Thoracic aorta (tissue), 2 donors: ENCODE measurements around the gene MEGF9. TPM values are rescaled to one million over a fixed set of nuclear protein-coding genes. Genes with fewer than 3 reads are reported as not detected.

ENCODE experiments used
- ATAC-seq: fragments of 150-250 bp; one replicate; pipeline ENCODE4 v1.8.0; 2017; ENCODE audit warnings: low read depth; ENCODE audit not compliant: insufficient number of reproducible peaks, low FRiP score
- DNase-seq: peaks from one replicate; pipeline ENCODE4 v3.0.0-alpha.2; 2020; ENCODE audit warnings: low spot score
- H3K27ac ChIP-seq, 2 donors: fragments of 200-600 bp; sonication (generic); 1 replicate in 1 of 2; 2 replicates in 1 of 2; pipeline ENCODE4 v1.5.1; 2016; ENCODE audit warnings: mild to moderate bottlenecking in 2 of 2, moderate library complexity in 2 of 2
- H3K27me3 ChIP-seq: fragments of 200-600 bp; sonication (generic); replicated peaks from 2 replicates; pipeline ENCODE4 v1.6.0; 2016; ENCODE audit warnings: mild to moderate bottlenecking; ENCODE audit not compliant: insufficient read depth
- H3K36me3 ChIP-seq: fragments of 200-600 bp; sonication (generic); one replicate; pipeline ENCODE4 v1.5.1; 2016
- H3K4me1 ChIP-seq, 2 donors: fragments of 200-600 bp; sonication (generic); 1 replicate in 1 of 2; 2 replicates in 1 of 2; pipeline versions ENCODE4 v1.5.1 to v1.6.0; 2016; ENCODE audit warnings: low read depth in 2 of 2, mild to moderate bottlenecking in 1 of 2; ENCODE audit not compliant: control insufficient read depth in 1 of 2
- H3K4me3 ChIP-seq: fragments of 200-600 bp; sonication (generic); 2 replicates; pipeline ENCODE4 v1.5.1; 2016; ENCODE audit warnings: mild to moderate bottlenecking
- H3K9me3 ChIP-seq: fragments of 200-600 bp; sonication (generic); 2 replicates; pipeline ENCODE4 v1.5.1; 2016
- CTCF ChIP-seq: fragments of 200-600 bp; sonication (generic); IDR thresholded peaks from one replicate; pipeline ENCODE4 v1.5.1; 2019; ENCODE audit warnings: antibody characterized with exemption
- total RNA-seq, 2 donors: library from RNA; depleted of rRNA; stranded (reverse); fragments of >200 nt; gene quantifications; one replicate each; pipeline versions ENCODE4 v1.1.0 to v1.2.3, GENCODE V29; 2016

The MEGF9 gene
- total RNA-seq, 2 donors from 2014 or later, result 19.2 to 27.3 TPM

DNA sequence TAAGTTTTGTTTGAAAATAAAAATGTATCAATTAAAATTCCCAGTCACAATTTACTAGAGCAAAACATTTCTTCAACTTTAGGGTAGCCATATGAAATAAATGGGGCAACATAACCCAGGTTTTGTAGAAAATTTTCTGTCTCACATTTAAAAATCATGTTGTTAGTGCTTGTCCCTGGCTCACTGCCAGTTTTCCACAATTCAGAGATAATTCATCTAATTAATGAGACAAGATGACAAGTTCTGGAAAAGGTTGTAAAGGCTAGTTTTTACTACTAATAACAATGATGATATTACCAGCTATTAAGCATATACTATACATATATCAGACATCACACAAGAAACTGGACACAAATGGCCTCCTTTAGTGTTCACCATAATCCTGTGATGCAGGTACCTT, 45.9 kb downstream of the MEGF9 start:
- no peak for ATAC-seq
- no peak overlapping the region for H3K27ac ChIP-seq

GRCh38 chr9:120663950-120664349, 50.3 kb downstream of the MEGF9 start:
- ATAC-seq, result no peak
- H3K9me3 ChIP-seq, result peaks cover 3% of the 10 kb centered on the region
- peaks cover 6 to 12% of the 10 kb centered on the region in 2 donors for H3K4me1 ChIP-seq
- no peak overlapping the region for H3K4me3 ChIP-seq
- H3K27me3 ChIP-seq, result no peaks in the 10 kb centered on the region
- DNase-seq, result no peak
- H3K27ac ChIP-seq, result no peak overlapping the region
- no peak for TF ChIP-seq CTCF
- H3K36me3 ChIP-seq, result no peaks in the 10 kb centered on the region

More for the DNA sequence above, 45.9 kb downstream of the MEGF9 start:
- H3K27me3 ChIP-seq, result no peaks in the 10 kb centered on the region
- TF ChIP-seq CTCF, result no peak
- H3K4me1 ChIP-seq, result peaks cover 2 to 12% of the 10 kb centered on the region in 2 donors
- DNase-seq, result no peak
- H3K9me3 ChIP-seq, result peaks cover 3% of the 10 kb centered on the region
- H3K36me3 ChIP-seq, result no peaks in the 10 kb centered on the region
- H3K4me3 ChIP-seq, result no peak overlapping the region

- no peak for TF ChIP-seq CTCF
- H3K4me1 ChIP-seq, result peaks cover 6 to 7% of the 10 kb centered on the region in 2 donors
- no peak for ATAC-seq
Observed at GRCh38 chr9:120663380-120663779, 50.9 kb downstream of the MEGF9 start.

DNA sequence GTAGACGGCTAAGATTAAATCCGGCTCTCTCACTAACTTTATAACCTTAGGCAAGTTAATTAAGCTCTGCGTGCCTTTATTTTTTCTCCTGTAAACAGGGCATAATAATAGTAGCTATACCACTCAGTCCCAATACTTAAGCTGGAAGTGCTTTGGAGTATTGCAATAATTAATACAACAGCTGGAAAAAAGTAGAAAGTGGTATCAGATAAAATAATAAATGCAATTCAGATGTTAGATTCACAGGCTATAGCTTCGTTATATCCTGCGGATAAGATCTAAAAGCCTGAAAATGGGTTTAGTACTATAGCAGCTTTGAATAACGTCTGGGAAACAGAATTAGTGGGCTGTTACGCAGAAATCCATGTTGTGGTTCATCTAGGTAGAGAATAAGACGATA, 51.8 kb downstream of the MEGF9 start:
- Histone ChIP-seq H3K27ac (no peak overlapping the region), H3K36me3 (no peaks in the 10 kb centered on the region), H3K9me3 (peaks cover 3% of the 10 kb centered on the region), H3K4me3 (no peak overlapping the region), H3K4me1 (peaks cover 4 to 6% of the 10 kb centered on the region in 2 donors), H3K27me3 (no peaks in the 10 kb centered on the region)
- no peak for TF ChIP-seq CTCF
- DNase-seq, result no peak
- ATAC-seq, result no peak

More at GRCh38 chr9:120663380-120663779, 50.9 kb downstream of the MEGF9 start:
- Histone ChIP-seq H3K4me3 (no peak overlapping the region), H3K9me3 (peaks cover 3% of the 10 kb centered on the region), H3K27me3 (no peaks in the 10 kb centered on the region), H3K27ac (no peak overlapping the region), H3K36me3 (no peaks in the 10 kb centered on the region)
- DNase-seq, result no peak

- no peak for TF ChIP-seq CTCF
Observed at GRCh38 chr9:120659676-120660075, 54.6 kb downstream of the MEGF9 start.

More at GRCh38 chr9:120659676-120660075, 54.6 kb downstream of the MEGF9 start:
- no peak overlapping the region for H3K4me3 ChIP-seq
- ATAC-seq, result no peak
- no peak overlapping the region for H3K27ac ChIP-seq
- peaks cover 4 to 6% of the 10 kb centered on the region in 2 donors for H3K4me1 ChIP-seq
- no peaks in the 10 kb centered on the region for H3K36me3 ChIP-seq
- no peak for DNase-seq
- H3K27me3 ChIP-seq, result no peaks in the 10 kb centered on the region
- H3K9me3 ChIP-seq, result no peaks in the 10 kb centered on the region
